IMR-90 (cell line): ENCODE data around the gene KAZALD1. TPM values are rescaled to one million over a fixed set of nuclear protein-coding genes. Genes with fewer than 3 reads are reported as not detected.
A peak's percentile ranks its signal among the peaks of the same experiment; 100 is the strongest.

ENCODE experiments used
- ATAC-seq: fragments of 200-7000 bp; cut with Tn5 transposase; 2 replicates; pipeline ENCODE4 v1.9.1; 2020; ENCODE audit warnings: low read depth, mild to moderate bottlenecking, moderate library complexity
- BruUV-seq: library from RNA; stranded (reverse); fragments of 400-500 nt; replicated peaks from 2 replicates; lab custom pipeline; 2021; lab: Mats Ljungman, UMichigan
- CTCF ChIA-PET: fragments of 300-600 bp; formaldehyde crosslinking; extraction: SDS; loops from one replicate; lab custom pipeline; 2021; ENCODE audit warnings: antibody characterized with exemption; lab: Yijun Ruan, JAX
- POLR2A ChIA-PET: fragments of 300-600 bp; sonication (Branson Sonifier 250); formaldehyde crosslinking; loops from one replicate; lab custom pipeline; 2022; ENCODE audit warnings: antibody characterized with exemption; ENCODE audit not compliant: unreplicated experiment; lab: Charles Lee
- DNase-seq: peaks from one replicate; pipeline ENCODE4 v3.0.0; 2013
- H2AFZ ChIP-seq: replicated peaks from 2 replicates; pipeline ENCODE3; 2013; ENCODE audit warnings: low read length, mild to moderate bottlenecking; ENCODE audit not compliant: poor library complexity
- H2AK5ac ChIP-seq: 2 replicates; pipeline ENCODE4 v1.6.1; 2013; ENCODE audit warnings: low read depth, low read length, inconsistent platforms
- H2AK9ac ChIP-seq: replicated peaks from 2 replicates; pipeline ENCODE3; 2013; ENCODE audit warnings: mild to moderate bottlenecking, low read depth, low read length, moderate library complexity; ENCODE audit not compliant: poor library complexity
- H2BK120ac ChIP-seq: 2 replicates; pipeline ENCODE4 v1.6.1; 2013; ENCODE audit warnings: low read depth, low read length, inconsistent platforms
- H2BK15ac ChIP-seq: 3 replicates; pipeline ENCODE4 v1.6.1; 2013; ENCODE audit warnings: low read depth, low read length, inconsistent platforms
- H2BK20ac ChIP-seq: 2 replicates; pipeline ENCODE4 v1.6.1; 2013; ENCODE audit warnings: low read depth, mild to moderate bottlenecking, inconsistent platforms, low read length, moderate library complexity
- H2BK5ac ChIP-seq: 2 replicates; pipeline ENCODE4 v1.6.1; 2013; ENCODE audit warnings: mild to moderate bottlenecking, low read depth, low read length, inconsistent platforms; ENCODE audit not compliant: poor library complexity, severe bottlenecking
- H3K14ac ChIP-seq: replicated peaks from 2 replicates; pipeline ENCODE4 v1.6.1; 2013; ENCODE audit warnings: low read depth, low read length, inconsistent platforms
- H3K18ac ChIP-seq: 2 replicates; pipeline ENCODE4 v1.6.1; 2013; ENCODE audit warnings: low read depth, low read length, control low read depth
- H3K23ac ChIP-seq: 2 replicates; pipeline ENCODE4 v1.6.1; 2013; ENCODE audit warnings: low read depth, low read length, inconsistent platforms
- H3K27ac ChIP-seq: 2 replicates; pipeline ENCODE4 v1.5.1; 2013; ENCODE audit warnings: mild to moderate bottlenecking, control low read depth, low read length; ENCODE audit not compliant: insufficient read depth
- H3K27me3 ChIP-seq: 2 replicates; pipeline ENCODE4 v1.6.1; 2013; ENCODE audit warnings: low read length; ENCODE audit not compliant: control insufficient read depth, insufficient read depth
- H3K36me3 ChIP-seq: 2 replicates; pipeline ENCODE4 v1.6.1; 2013; ENCODE audit warnings: low read length, mixed read lengths; ENCODE audit not compliant: control insufficient read depth, insufficient read depth
- H3K4ac ChIP-seq: 2 replicates; pipeline ENCODE4 v1.6.1; 2013; ENCODE audit warnings: low read depth, low read length, inconsistent platforms
- H3K4me1 ChIP-seq: 2 replicates; pipeline ENCODE4 v1.6.1; 2013; ENCODE audit warnings: low read length, mixed read lengths; ENCODE audit not compliant: control insufficient read depth, insufficient read depth
- H3K4me2 ChIP-seq: 2 replicates; pipeline ENCODE4 v1.6.1; 2013; ENCODE audit warnings: low read depth, mild to moderate bottlenecking, control low read depth, low read length, moderate library complexity
- H3K4me3 ChIP-seq: 2 replicates; pipeline ENCODE4 v1.5.1; 2013; ENCODE audit warnings: low read depth, mild to moderate bottlenecking, control low read depth, low read length, moderate library complexity; ENCODE audit not compliant: insufficient read depth
- H3K56ac ChIP-seq: 2 replicates; pipeline ENCODE4 v1.6.1; 2013; ENCODE audit warnings: low read length, inconsistent platforms; ENCODE audit not compliant: insufficient read depth; ENCODE audit errors: extremely low read depth
- H3K79me1 ChIP-seq, 2 experiments: 2 replicates each; pipeline ENCODE4 v1.6.1; 2013; ENCODE audit warnings: low read length in 2 of 2, inconsistent platforms in 1 of 2, low read depth in 1 of 2
- H3K9ac ChIP-seq: 2 replicates; pipeline ENCODE4 v1.6.1; 2013; ENCODE audit warnings: low read depth, low read length, control low read depth
- H3K9me1 ChIP-seq: 2 replicates; pipeline ENCODE4 v1.6.1; 2013; ENCODE audit warnings: low read length, inconsistent platforms; ENCODE audit not compliant: insufficient read depth
- H3K9me3 ChIP-seq: 2 replicates; pipeline ENCODE4 v1.6.1; 2013; ENCODE audit warnings: low read length; ENCODE audit not compliant: control insufficient read depth, insufficient read depth
- H4K20me1 ChIP-seq: 2 replicates; pipeline ENCODE4 v1.6.1; 2013; ENCODE audit warnings: low read length, inconsistent platforms; ENCODE audit not compliant: insufficient read depth
- H4K5ac ChIP-seq: 2 replicates; pipeline ENCODE4 v1.6.1; 2013; ENCODE audit warnings: mild to moderate bottlenecking, low read depth, low read length, control low read depth
- H4K8ac ChIP-seq, 2 experiments: 2 replicates each; pipeline ENCODE4 v1.6.1; 2013; ENCODE audit warnings: low read depth in 2 of 2, low read length in 2 of 2, control low read depth in 1 of 2, inconsistent platforms in 1 of 2
- H4K91ac ChIP-seq: 2 replicates; pipeline ENCODE4 v1.6.1; 2013; ENCODE audit warnings: low read depth, low read length, inconsistent platforms; ENCODE audit not compliant: insufficient read depth
- CEBPB ChIP-seq: IDR thresholded peaks from 2 replicates; pipeline ENCODE4 v1.6.1; 2012; ENCODE audit warnings: low read depth, low read length, improper control_type of control experiment
- CTCF ChIP-seq: conservative IDR thresholded peaks from 2 replicates; pipeline ENCODE4 v1.5.1; 2012; ENCODE audit warnings: mild to moderate bottlenecking, low read depth, low read length, improper control_type of control experiment
- FOS ChIP-seq: fragments of 150-350 bp; IDR thresholded peaks from 2 replicates; pipeline ENCODE4 v1.6.1; 2016; ENCODE audit warnings: low read depth, low read length
- MAFK ChIP-seq: IDR thresholded peaks from 2 replicates; pipeline ENCODE4 v1.6.1; 2012; ENCODE audit warnings: low read depth, low read length, improper control_type of control experiment
- MAZ ChIP-seq: IDR thresholded peaks from 2 replicates; pipeline ENCODE4 v1.6.1; 2012; ENCODE audit warnings: low read depth, mild to moderate bottlenecking, low read length, improper control_type of control experiment, moderate library complexity, borderline replicate concordance
- MXI1 ChIP-seq: IDR thresholded peaks from 2 replicates; pipeline ENCODE4 v1.6.1; 2012; ENCODE audit warnings: low read depth, mild to moderate bottlenecking, low read length, moderate library complexity, borderline replicate concordance
- NFE2L2 ChIP-seq: fragments of 150-350 bp; IDR thresholded peaks from 2 replicates; pipeline ENCODE4 v1.6.1; 2016; ENCODE audit warnings: low read depth, mild to moderate bottlenecking, low read length
- POLR2A ChIP-seq: IDR thresholded peaks from 2 replicates; pipeline ENCODE4 v1.6.1; 2012; ENCODE audit warnings: mild to moderate bottlenecking, low read depth, low read length
- RAD21 ChIP-seq: IDR thresholded peaks from 2 replicates; pipeline ENCODE4 v1.6.1; 2012; ENCODE audit warnings: low read length, improper control_type of control experiment
- RCOR1 ChIP-seq: IDR thresholded peaks from 2 replicates; pipeline ENCODE4 v1.6.1; 2012; ENCODE audit warnings: mild to moderate bottlenecking, low read length, improper control_type of control experiment; ENCODE audit not compliant: insufficient replicate concordance
- SMC3 ChIP-seq: fragments of 150-350 bp; IDR thresholded peaks from 2 replicates; pipeline ENCODE4 v1.6.1; 2016; ENCODE audit warnings: low read depth, mild to moderate bottlenecking, antibody characterized with exemption, low read length, moderate library complexity
- USF2 ChIP-seq: fragments of 150-350 bp; IDR thresholded peaks from 2 replicates; pipeline ENCODE4 v1.6.1; 2017; ENCODE audit warnings: mild to moderate bottlenecking, antibody characterized with exemption, low read length, low read depth
- WGBS, 2 experiments: methylation state at CpG; one replicate each; pipeline versions ENCODE4 v1.1.5 to v1.1.7; 2013; ENCODE audit warnings: missing lambda C conversion rate in 2 of 2; ENCODE audit not compliant: insufficient read length in 1 of 2; ENCODE audit errors: extremely low coverage in 2 of 2; 5-methylcytosine and 5-hydroxymethylcytosine counted together
- dilution Hi-C: fragments of 300-500 bp; cut with HindIII; formaldehyde crosslinking; loops from one replicate; pipeline ENCODE4 v1.14.3; 2018; ENCODE audit warnings: low sequenced_read_pairs; ENCODE audit not compliant: unreplicated experiment
- in situ Hi-C: fragments of 300-500 bp; cut with MboI; formaldehyde crosslinking; loops from 3 replicates; pipeline ENCODE4 v1.14.3; 2019; ENCODE audit warnings: low sequenced_read_pairs, inconsistent platforms, mixed read lengths
- intact Hi-C: fragments of 100-400 bp; cut with micrococcal nuclease; formaldehyde crosslinking; loops from 2 replicates; pipeline ENCODE4 v1.10.0; 2022
- polyA plus RNA-seq, 3 experiments: library from polyadenylated mRNA; depleted of rRNA; stranded (reverse); fragments of >200 nt; gene quantifications; 2 replicates each; pipeline ENCODE4 v1.2.3, GENCODE V29; 2012; ENCODE audit warnings: low replicate concordance in 1 of 3
- total RNA-seq: library from RNA; depleted of rRNA; stranded (reverse); fragments of >200 nt; gene quantifications from 2 replicates; pipeline ENCODE4 v1.2.3, GENCODE V29; 2012

KAZALD1 gene
- total and polyA plus RNA-seq, 2 of the 4 experiments (the other 2 are of a cell fraction), result 9.1 to 18.6 TPM

GRCh38 chr10:101071267-101071884 is 9.6 kb downstream of the KAZALD1 start:
- no peak overlapping the region for H4K91ac ChIP-seq
- H4K8ac ChIP-seq, result no peak overlapping the region
- intact Hi-C loops, result no loop called here
- H3K23ac ChIP-seq, result no peak overlapping the region
- TF ChIP-seq RAD21 (no peak), FOS (no peak), MAFK (no peak), NFE2L2 (no peak), SMC3 (no peak), RCOR1 (no peak), MAZ (no peak), CTCF (no peak), MXI1 (no peak), POLR2A (no peak), USF2 (no peak), CEBPB (no peak)
- CTCF ChIA-PET, result interaction anchor here (1.1 kb wide), 1 partner anchor 52 kb away, joined by 3 read pairs; no protein-coding TSS in a partner anchor
- H3K4me3 ChIP-seq, result no peak overlapping the region
- H2BK120ac ChIP-seq, result no peak overlapping the region
- no peak overlapping the region for H3K9ac ChIP-seq
- no peaks in the 10 kb centered on the region for H4K20me1 ChIP-seq
- H3K56ac ChIP-seq, result no peak overlapping the region
- H3K27me3 ChIP-seq, result peaks cover 48% of the 10 kb centered on the region
- dilution Hi-C loops, result no loop called here
- H2AFZ ChIP-seq, result no peak overlapping the region
- no peak overlapping the region for H2AK9ac ChIP-seq
- no TSS peak for BruUV-seq
- WGBS, 2 experiments, result no CpG with 5 or more reads among the region's 6 CpGs
- no peaks in the 10 kb centered on the region for H3K36me3 ChIP-seq
- no peak overlapping the region for H2BK5ac ChIP-seq
- POLR2A ChIA-PET, result no interaction called here
- no peak overlapping the region for H2AK5ac ChIP-seq
- H2BK20ac ChIP-seq, result no peak overlapping the region
- H3K4ac ChIP-seq, result no peak overlapping the region
- 0 out of 2 replicates have a peak, but pooled peaks cover 2% of the 10 kb centered on the region for H3K4me1 ChIP-seq
- no peaks in the 10 kb centered on the region for H3K9me3 ChIP-seq
- H3K9me1 ChIP-seq, result no peaks in the 10 kb centered on the region
- no peak overlapping the region for H3K18ac ChIP-seq
- ATAC-seq (no peak), DNase-seq (peak; percentile 73)
- no peak overlapping the region for H3K27ac ChIP-seq
- H2BK15ac ChIP-seq, result no peak overlapping the region
- in situ Hi-C loops, result no loop called here
- no peak overlapping the region for H3K4me2 ChIP-seq
- no peak overlapping the region for H3K14ac ChIP-seq
- H4K5ac ChIP-seq, result no peak overlapping the region
- no peaks in the 10 kb centered on the region for H3K79me1 ChIP-seq
